Measurements from ENCODE around the gene HDGFL1. TPM values are rescaled to one million over a fixed set of nuclear protein-coding genes. Genes with fewer than 3 reads are reported as not detected.

HDGFL1 gene
- total RNA-seq (not detected), polyA plus RNA-seq (not detected)
- long read RNA-seq, donor 1 = 0 reads
- long read RNA-seq, donor 2 = 0 reads
- long read RNA-seq, donor 3 = 0 reads
- long read RNA-seq, donor 4 = 0 reads
- long read RNA-seq, donor 5 = 0 reads

DNA sequence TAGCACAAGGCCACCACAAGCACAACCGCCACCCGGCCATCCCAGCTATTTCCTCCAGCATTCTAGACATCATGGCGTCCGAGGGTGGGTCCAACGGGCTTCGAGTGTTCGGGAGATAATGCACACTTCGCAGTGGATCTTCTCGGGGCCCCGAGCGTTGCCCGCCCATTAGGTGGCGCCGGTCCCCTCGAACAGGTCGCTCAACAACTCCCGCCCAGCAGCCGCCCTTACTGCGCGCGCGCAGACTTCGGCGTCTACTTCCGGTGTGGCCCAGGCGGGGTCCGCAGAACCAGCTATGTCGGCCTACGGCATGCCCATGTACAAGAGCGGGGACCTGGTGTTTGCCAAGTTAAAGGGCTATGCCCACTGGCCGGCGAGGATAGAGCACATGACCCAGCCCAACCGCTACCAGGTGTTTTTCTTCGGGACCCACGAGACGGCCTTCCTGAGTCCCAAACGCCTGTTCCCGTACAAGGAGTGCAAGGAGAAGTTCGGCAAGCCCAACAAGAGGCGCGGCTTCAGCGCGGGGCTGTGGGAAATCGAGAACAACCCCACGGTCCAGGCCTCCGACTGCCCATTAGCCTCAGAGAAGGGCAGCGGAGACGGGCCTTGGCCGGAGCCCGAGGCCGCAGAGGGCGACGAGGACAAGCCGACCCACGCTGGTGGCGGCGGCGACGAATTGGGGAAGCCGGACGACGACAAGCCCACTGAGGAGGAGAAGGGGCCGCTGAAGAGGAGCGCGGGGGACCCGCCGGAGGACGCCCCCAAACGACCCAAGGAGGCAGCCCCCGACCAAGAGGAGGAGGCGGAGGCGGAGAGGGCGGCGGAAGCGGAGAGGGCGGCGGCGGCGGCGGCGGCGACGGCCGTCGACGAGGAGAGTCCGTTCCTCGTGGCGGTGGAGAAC lies at the start of gene HDGFL1:
Gene HDGFL1, plus strand, starts transcription at position 286 of the 904 bp plus-strand sequence. Its CDS starts 10 bp downstream, at position 296.
- Histone ChIP-seq H3K9ac (ENCODE audit: insufficient read depth in 1 of 2, low read length in 2 of 2) (no peak within 1 kb of the TSS), H3K27me3 (ENCODE audit: control insufficient read depth in 3 of 3, insufficient read depth in 3 of 3, low read length in 2 of 3) (no peaks in the 10 kb centered on the region), H3K9me3 (ENCODE audit: control insufficient read depth in 4 of 4, insufficient read depth in 3 of 4, low read length in 3 of 4) (no peaks in the 10 kb centered on the region), H3K27ac (ENCODE audit: low read depth in 1 of 2, low read length in 1 of 2) (no peak within 1 kb of the TSS), H3K36me3 (ENCODE audit: control insufficient read depth in 4 of 4, insufficient read depth in 4 of 4, low read length in 4 of 4) (no peaks in the 10 kb centered on the region), H3K4me3 (no peak within 1 kb of the TSS), H3K4me1 (ENCODE audit: control insufficient read depth in 5 of 5, insufficient read depth in 5 of 5, low read length in 5 of 5) (peaks cover 0 to 3% (median 0%) of the 10 kb centered on the region in 5 donors)
- ATAC-seq (ENCODE audit: insufficient read depth, low FRiP score) = no peak
- no peak for DNase-seq
- no peak for TF ChIP-seq CTCF (IDR thresholded peaks at IDR 0.05; ENCODE audit: control extremely low read depth, extremely low read depth)
- WGBS, 2 donors = 95 to 96% methylated on average over 84 to 89 of the region's 89 CpGs

DNA sequence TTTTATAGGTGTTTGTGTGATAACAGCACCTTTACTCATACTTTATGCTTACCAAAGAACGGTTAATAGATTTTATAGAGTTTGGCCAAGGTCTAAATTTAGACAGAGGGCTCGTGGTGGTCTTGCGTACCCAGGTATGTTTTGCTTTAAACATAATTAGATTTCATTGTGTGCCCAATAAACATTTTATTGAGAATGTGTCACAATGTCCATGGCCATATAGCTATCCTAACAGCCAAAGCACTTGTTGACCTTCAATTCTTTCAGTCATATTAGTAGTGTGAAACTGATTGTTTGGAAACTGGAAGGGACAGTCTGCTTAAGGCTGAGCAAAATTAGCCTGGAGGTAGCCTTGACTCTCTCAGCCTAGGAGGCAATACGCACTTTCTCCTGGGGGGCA lies 48.3 kb upstream of the HDGFL1 start:
- Histone ChIP-seq H3K36me3 (ENCODE audit: control insufficient read depth in 4 of 4, insufficient read depth in 4 of 4, low read length in 4 of 4) (no peaks in the 10 kb centered on the region), H3K27me3 (ENCODE audit: control insufficient read depth in 3 of 3, insufficient read depth in 3 of 3, low read length in 2 of 3) (no peaks in the 10 kb centered on the region), H3K4me3 (no peak overlapping the region), H3K4me1 (ENCODE audit: control insufficient read depth in 5 of 5, insufficient read depth in 5 of 5, low read length in 5 of 5) (no peaks in the 10 kb centered on the region), H3K9ac (ENCODE audit: insufficient read depth in 1 of 2, low read length in 2 of 2) (no peak overlapping the region), H3K27ac (ENCODE audit: low read depth in 1 of 2, low read length in 1 of 2) (no peak overlapping the region), H3K9me3 (ENCODE audit: control insufficient read depth in 4 of 4, insufficient read depth in 3 of 4, low read length in 3 of 4) (no peaks in the 10 kb centered on the region)
- no peak for TF ChIP-seq CTCF (IDR thresholded peaks at IDR 0.05; ENCODE audit: control extremely low read depth, extremely low read depth)
- WGBS, 2 donors = 94 to 95% methylated on average over 4 of the region's 4 CpGs
- no peak for DNase-seq
- no peak for ATAC-seq (ENCODE audit: insufficient read depth, low FRiP score)

- DNase-seq (peak in 1 of 3 donors; percentile 4), ATAC-seq (ENCODE audit: insufficient read depth, low FRiP score) (no peak)
- no peaks in the 10 kb centered on the region for H3K4me1 ChIP-seq (ENCODE audit: control insufficient read depth in 5 of 5, insufficient read depth in 5 of 5, low read length in 5 of 5)
- no peak overlapping the region for H3K4me3 ChIP-seq
- no peaks in the 10 kb centered on the region for H3K36me3 ChIP-seq (ENCODE audit: control insufficient read depth in 4 of 4, insufficient read depth in 4 of 4, low read length in 4 of 4)
- no peak for TF ChIP-seq CTCF (IDR thresholded peaks at IDR 0.05; ENCODE audit: control extremely low read depth, extremely low read depth)
- no peaks in the 10 kb centered on the region for H3K9me3 ChIP-seq (ENCODE audit: control insufficient read depth in 4 of 4, insufficient read depth in 3 of 4, low read length in 3 of 4)
- H3K27ac ChIP-seq (ENCODE audit: low read depth in 1 of 2, low read length in 1 of 2) = no peak overlapping the region
- H3K27me3 ChIP-seq (ENCODE audit: control insufficient read depth in 3 of 3, insufficient read depth in 3 of 3, low read length in 2 of 3) = no peaks in the 10 kb centered on the region
- no peak overlapping the region for H3K9ac ChIP-seq (ENCODE audit: insufficient read depth in 1 of 2, low read length in 2 of 2)
Measured at GRCh38 chr6:22526736-22527135, 42.6 kb upstream of the HDGFL1 start.

All from lung (tissue), 16 donors.